Transverse colon (tissue), 3 donors: ENCODE measurements around the gene KIF1C.

Experiments used
- EP300 ChIP-seq: sonication (generic); formaldehyde crosslinking; IDR thresholded peaks from one replicate; pipeline ENCODE4 v1.6.1; 2017; ENCODE audit warnings: antibody characterized with exemption, low read depth
- POLR2A ChIP-seq: fragments of 450-650 bp; IDR thresholded peaks from one replicate; pipeline ENCODE4 v1.6.1; 2016; ENCODE audit warnings: antibody characterized with exemption, mild to moderate bottlenecking, moderate library complexity
- TF ChIP-seq, protein P1 (sequence below), 5 experiments: fragments of 200-600 bp in 3 of 5; fragments of 450-650 bp in 2 of 5; sonication (generic) in 3 of 5; IDR thresholded peaks; 1 replicate in 2 of 5; 2 replicates in 3 of 5; pipeline ENCODE4 v1.5.1; 2016 to 2017; ENCODE audit warnings: antibody characterized with exemption in 5 of 5, inconsistent platforms in 3 of 5, mild to moderate bottlenecking in 2 of 5, moderate library complexity in 1 of 5

- TF ChIP-seq, protein P1, sequence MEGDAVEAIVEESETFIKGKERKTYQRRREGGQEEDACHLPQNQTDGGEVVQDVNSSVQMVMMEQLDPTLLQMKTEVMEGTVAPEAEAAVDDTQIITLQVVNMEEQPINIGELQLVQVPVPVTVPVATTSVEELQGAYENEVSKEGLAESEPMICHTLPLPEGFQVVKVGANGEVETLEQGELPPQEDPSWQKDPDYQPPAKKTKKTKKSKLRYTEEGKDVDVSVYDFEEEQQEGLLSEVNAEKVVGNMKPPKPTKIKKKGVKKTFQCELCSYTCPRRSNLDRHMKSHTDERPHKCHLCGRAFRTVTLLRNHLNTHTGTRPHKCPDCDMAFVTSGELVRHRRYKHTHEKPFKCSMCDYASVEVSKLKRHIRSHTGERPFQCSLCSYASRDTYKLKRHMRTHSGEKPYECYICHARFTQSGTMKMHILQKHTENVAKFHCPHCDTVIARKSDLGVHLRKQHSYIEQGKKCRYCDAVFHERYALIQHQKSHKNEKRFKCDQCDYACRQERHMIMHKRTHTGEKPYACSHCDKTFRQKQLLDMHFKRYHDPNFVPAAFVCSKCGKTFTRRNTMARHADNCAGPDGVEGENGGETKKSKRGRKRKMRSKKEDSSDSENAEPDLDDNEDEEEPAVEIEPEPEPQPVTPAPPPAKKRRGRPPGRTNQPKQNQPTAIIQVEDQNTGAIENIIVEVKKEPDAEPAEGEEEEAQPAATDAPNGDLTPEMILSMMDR (IDR thresholded peaks at IDR 0.05), result no peak
- TF ChIP-seq EP300 (no peak), POLR2A (no peak)
Measured at GRCh38 chr17:5035315-5035714, 37.6 kb downstream of the KIF1C start, which contains the start of gene SLC52A1.
